A549 treated with ZK216348 at 1 μM for 4 hours (cell line): ENCODE results near the gene DBT. TPM values are rescaled to one million over a fixed set of nuclear protein-coding genes. Genes with fewer than 3 reads are reported as not detected.

ENCODE experiments used
- total RNA-seq: library from RNA; stranded (reverse); fragments of 200-300 nt; extraction: Qiagen RNA extraction; gene quantifications from 5 replicates; pipeline ENCODE4 v1.2.3, GENCODE V29; 2022; ENCODE audit warnings: low read depth

DBT gene
- total RNA-seq: 2.3 to 4.6 TPM (median 3.8 TPM) in 5 replicates

GRCh38 chr1:100249537-100250257 lies at the start of gene DBT:
TSS of gene DBT (minus strand) at chr1:100249834. CDS start at chr1:100249820, 14 bp downstream.

DNA sequence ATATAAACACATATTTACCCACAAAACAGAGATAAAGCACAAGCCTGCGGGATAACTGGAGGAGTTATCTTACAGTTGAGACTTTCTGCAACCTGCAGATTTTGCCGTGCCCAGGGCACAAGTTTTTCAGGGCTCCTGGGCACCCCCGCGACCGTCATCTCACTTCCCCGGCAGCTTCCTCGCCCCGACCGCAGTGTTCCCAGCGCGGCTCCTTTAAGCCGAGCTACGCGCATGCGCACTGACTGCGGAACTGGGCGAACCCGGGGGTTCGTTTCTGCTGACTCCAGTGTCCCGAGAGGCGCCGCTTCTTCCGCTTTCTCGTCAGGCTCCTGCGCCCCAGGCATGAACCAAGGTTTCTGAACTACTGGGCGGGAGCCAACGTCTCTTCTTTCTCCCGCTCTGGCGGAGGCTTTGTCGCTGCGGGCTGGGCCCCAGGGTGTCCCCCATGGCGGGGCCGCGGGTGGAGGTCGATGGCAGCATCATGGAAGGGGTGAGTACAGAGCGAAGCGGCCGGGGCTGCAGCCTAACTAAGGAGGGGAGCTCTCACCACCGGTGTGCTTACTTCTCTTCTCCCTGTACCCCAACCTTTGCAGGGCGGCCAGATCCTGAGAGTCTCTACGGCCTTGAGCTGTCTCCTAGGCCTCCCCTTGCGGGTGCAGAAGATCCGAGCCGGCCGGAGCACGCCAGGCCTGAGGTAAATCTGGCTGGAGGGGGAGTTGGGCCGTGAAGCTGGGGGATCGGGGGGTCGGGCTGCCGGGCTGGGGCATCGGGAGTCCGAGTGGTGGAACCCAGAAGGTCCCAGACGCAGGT lies 16.5 kb upstream of the DBT start, which contains the start of gene RTCA:
TSS of gene RTCA (plus strand) at position 286 of the 810 bp plus-strand sequence. CDS start at position 446, 160 bp downstream.

DNA sequence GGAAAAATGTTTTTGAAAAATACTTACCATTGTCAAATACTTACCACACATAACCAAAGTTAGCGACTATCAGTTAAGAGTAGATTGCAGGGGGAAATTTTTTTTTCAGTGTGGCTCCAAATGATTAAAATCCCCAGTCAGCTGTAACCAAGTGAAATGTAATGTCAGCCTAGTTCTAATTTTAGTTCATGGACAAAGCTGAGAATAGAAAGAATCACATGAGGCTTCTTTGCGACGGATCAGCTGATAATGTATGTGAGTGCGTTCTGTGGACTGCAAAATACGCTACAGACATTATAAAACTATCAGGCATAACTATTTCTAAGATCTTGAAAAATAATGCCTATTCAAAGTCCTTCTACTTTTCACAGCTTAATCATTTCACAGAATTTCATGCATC lies 71.5 kb downstream of the DBT start, which contains the start of gene LRRC39:
TSS of gene LRRC39 (minus strand) at position 166 of the 400 bp plus-strand sequence. CDS start 9,740 bp downstream, outside the sequence.

Other genes with a start within 250 kb of the DBT start
- 2.3 to 4.9 TPM (median 4.0 TPM) in 5 replicates for gene SASS6, start 116.9 kb downstream of the DBT start, total RNA-seq
- gene TRMT13, start 116.7 kb downstream of the DBT start, total RNA-seq: 3.5 to 8.9 TPM (median 6.3 TPM) in 5 replicates
- gene LRRC39, start 71.6 kb downstream of the DBT start, total RNA-seq: 0.11 to 0.23 TPM (median 0.20 TPM) in 3 of 5 replicates, not detected in the others
- gene RTCA, start 16.4 kb upstream of the DBT start, total RNA-seq: 21.1 to 25.9 TPM (median 22.8 TPM) in 5 replicates
- 2.1 to 3.1 TPM (median 2.6 TPM) in 5 replicates for gene CDC14A, start 102.7 kb upstream of the DBT start, total RNA-seq